SK-N-SH treated with all-trans-retinoic acid at 6 μM for 48 hours (cell line): ENCODE data around the gene SAMHD1.
"Not testable (repeated sequence)": the region's sequence is repeated elsewhere in the genome, so short reads cannot be mapped to it uniquely, and the experiment has no call there.

Experiments used
- ATAC-seq: fragments of 200-7000 bp; cut with Tn5 transposase; 3 replicates; pipeline ENCODE4 v1.9.1; 2020; ENCODE audit warnings: mild to moderate bottlenecking, moderate library complexity
- ARNTL ChIP-seq: fragments of 450-650 bp; formaldehyde crosslinking; IDR thresholded peaks from 2 replicates; pipeline ENCODE4 v1.5.0; 2020; ENCODE audit warnings: low read depth, mild to moderate bottlenecking, moderate library complexity, borderline replicate concordance
- BACH2 ChIP-seq: fragments of 250-450 bp; sonication (Bioruptor Pico); IDR thresholded peaks from 2 replicates; pipeline ENCODE4 v1.9.0; 2021; ENCODE audit warnings: mild to moderate bottlenecking, borderline replicate concordance
- CSDC2 ChIP-seq: fragments of 250-450 bp; sonication (Bioruptor Pico); IDR thresholded peaks from 2 replicates; pipeline ENCODE4 v1.5.0; 2020; ENCODE audit warnings: mild to moderate bottlenecking, moderate library complexity
- ESRRG ChIP-seq: fragments of 250-450 bp; sonication (Bioruptor Pico); IDR thresholded peaks from 2 replicates; pipeline ENCODE4 v1.6.1; 2021; ENCODE audit warnings: mild to moderate bottlenecking
- GLIS3 ChIP-seq: fragments of 250-450 bp; sonication (Bioruptor Pico); IDR thresholded peaks from 2 replicates; pipeline ENCODE4 v1.5.0; 2020; ENCODE audit warnings: mild to moderate bottlenecking, moderate library complexity
- ISL1 ChIP-seq: fragments of 250-450 bp; sonication (Bioruptor Pico); IDR thresholded peaks from 2 replicates; pipeline ENCODE4 v2.1.2; 2022; ENCODE audit warnings: mild to moderate bottlenecking, moderate library complexity
- OSR1 ChIP-seq: fragments of 250-450 bp; sonication (Bioruptor Pico); IDR thresholded peaks from 2 replicates; pipeline ENCODE4 v1.8.0; 2022; ENCODE audit warnings: moderate library complexity, mild to moderate bottlenecking, inconsistent platforms
- PPARA ChIP-seq: fragments of 250-450 bp; sonication (Bioruptor Pico); IDR thresholded peaks from 2 replicates; pipeline ENCODE4 v1.5.0; 2020; ENCODE audit warnings: mild to moderate bottlenecking, borderline replicate concordance
- RARB ChIP-seq: fragments of 250-450 bp; sonication (Bioruptor Pico); IDR thresholded peaks from 2 replicates; pipeline ENCODE4 v1.8.0; 2021; ENCODE audit warnings: mild to moderate bottlenecking, moderate library complexity
- TCF4 ChIP-seq: fragments of 250-450 bp; sonication (Bioruptor Pico); IDR thresholded peaks from 2 replicates; pipeline ENCODE4 v1.8.0; 2021; ENCODE audit warnings: mild to moderate bottlenecking, moderate library complexity, borderline replicate concordance
- TOX ChIP-seq: fragments of 250-450 bp; sonication (Bioruptor Pico); IDR thresholded peaks from 2 replicates; pipeline ENCODE4 v1.8.0; 2021; ENCODE audit warnings: mild to moderate bottlenecking, moderate library complexity, borderline replicate concordance
- TSHZ2 ChIP-seq: fragments of 250-450 bp; sonication (Bioruptor Pico); IDR thresholded peaks from 2 replicates; pipeline ENCODE4 v1.5.0; 2020; ENCODE audit warnings: mild to moderate bottlenecking, moderate library complexity
- ZC3H10 ChIP-seq: fragments of 250-450 bp; sonication (Bioruptor Pico); IDR thresholded peaks from 2 replicates; pipeline ENCODE4 v1.5.1; 2021; ENCODE audit warnings: mild to moderate bottlenecking, moderate library complexity
- ZFP3 ChIP-seq: fragments of 250-450 bp; sonication (Bioruptor Pico); IDR thresholded peaks from 2 replicates; pipeline ENCODE4 v1.5.0; 2020; ENCODE audit warnings: mild to moderate bottlenecking, moderate library complexity
- ZFP30 ChIP-seq: fragments of 450-650 bp; formaldehyde crosslinking; IDR thresholded peaks from 2 replicates; pipeline ENCODE4 v1.5.0; 2022; ENCODE audit warnings: mild to moderate bottlenecking, moderate library complexity
- ZNF565 ChIP-seq: fragments of 450-650 bp; formaldehyde crosslinking; conservative IDR thresholded peaks from 2 replicates; pipeline ENCODE4 v1.5.0; 2020; ENCODE audit warnings: low read depth, mild to moderate bottlenecking, moderate library complexity
- ZNF70 ChIP-seq: fragments of 450-650 bp; formaldehyde crosslinking; IDR thresholded peaks from 2 replicates; pipeline ENCODE4 v1.5.0; 2020; ENCODE audit warnings: mild to moderate bottlenecking, moderate library complexity
- ZNF8 ChIP-seq: fragments of 450-650 bp; formaldehyde crosslinking; IDR thresholded peaks from 2 replicates; pipeline ENCODE4 v1.5.0; 2020; ENCODE audit warnings: mild to moderate bottlenecking, moderate library complexity
- TF ChIP-seq, protein P1 (sequence below): fragments of 250-450 bp; sonication (Bioruptor Pico); IDR thresholded peaks from 2 replicates; pipeline ENCODE4 v1.8.0; 2021; ENCODE audit warnings: low read depth, mild to moderate bottlenecking, moderate library complexity, borderline replicate concordance
- TF ChIP-seq, protein P2 (sequence below): fragments of 250-450 bp; sonication (Bioruptor Pico); IDR thresholded peaks from 2 replicates; pipeline ENCODE4 v1.5.1; 2020; ENCODE audit warnings: low read depth, mild to moderate bottlenecking, moderate library complexity

Gene SAMHD1

DNA sequence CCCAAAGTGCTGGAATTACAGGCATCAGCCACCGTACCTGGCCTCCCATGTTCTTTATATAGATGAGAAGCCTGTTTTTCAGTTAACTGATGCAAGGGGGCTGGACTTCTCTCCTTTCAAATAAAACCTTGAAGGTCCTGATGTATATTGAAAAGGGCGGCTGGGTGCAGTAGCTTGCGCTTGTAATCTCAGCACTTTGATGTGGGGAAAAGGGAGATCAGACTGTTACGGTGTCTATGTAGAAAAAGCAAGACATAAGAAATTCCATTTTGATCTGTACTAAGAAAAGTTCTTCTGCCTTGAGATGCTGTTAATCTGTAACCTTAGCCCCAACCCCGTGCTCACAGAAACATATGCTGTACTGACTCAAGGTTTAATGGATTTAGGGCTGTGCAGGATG lies 16.1 kb upstream of the SAMHD1 start:
- TF ChIP-seq BACH2 (no peak), ZNF8 (CRISPR knock-in tag) (no peak), ZNF565 (CRISPR knock-in tag) (no peak), CSDC2 (CRISPR knock-in tag) (no peak), ZC3H10 (no peak), ZNF70 (no peak), TSHZ2 (CRISPR knock-in tag) (no peak), TOX (CRISPR knock-in tag) (no peak), ZFP30 (CRISPR knock-in tag) (no peak), ISL1 (CRISPR knock-in tag) (no peak), PPARA (CRISPR knock-in tag) (no peak), GLIS3 (no peak), OSR1 (CRISPR knock-in tag) (no peak), ESRRG (CRISPR knock-in tag) (no peak), ARNTL (CRISPR knock-in tag) (no peak)
- TF ChIP-seq, protein P1, sequence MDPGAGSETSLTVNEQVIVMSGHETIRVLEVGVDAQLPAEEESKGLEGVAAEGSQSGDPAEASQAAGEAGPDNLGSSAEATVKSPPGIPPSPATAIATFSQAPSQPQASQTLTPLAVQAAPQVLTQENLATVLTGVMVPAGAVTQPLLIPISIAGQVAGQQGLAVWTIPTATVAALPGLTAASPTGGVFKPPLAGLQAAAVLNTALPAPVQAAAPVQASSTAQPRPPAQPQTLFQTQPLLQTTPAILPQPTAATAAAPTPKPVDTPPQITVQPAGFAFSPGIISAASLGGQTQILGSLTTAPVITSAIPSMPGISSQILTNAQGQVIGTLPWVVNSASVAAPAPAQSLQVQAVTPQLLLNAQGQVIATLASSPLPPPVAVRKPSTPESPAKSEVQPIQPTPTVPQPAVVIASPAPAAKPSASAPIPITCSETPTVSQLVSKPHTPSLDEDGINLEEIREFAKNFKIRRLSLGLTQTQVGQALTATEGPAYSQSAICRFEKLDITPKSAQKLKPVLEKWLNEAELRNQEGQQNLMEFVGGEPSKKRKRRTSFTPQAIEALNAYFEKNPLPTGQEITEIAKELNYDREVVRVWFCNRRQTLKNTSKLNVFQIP (CRISPR knock-in tag): no peak
- TF ChIP-seq, protein P2, sequence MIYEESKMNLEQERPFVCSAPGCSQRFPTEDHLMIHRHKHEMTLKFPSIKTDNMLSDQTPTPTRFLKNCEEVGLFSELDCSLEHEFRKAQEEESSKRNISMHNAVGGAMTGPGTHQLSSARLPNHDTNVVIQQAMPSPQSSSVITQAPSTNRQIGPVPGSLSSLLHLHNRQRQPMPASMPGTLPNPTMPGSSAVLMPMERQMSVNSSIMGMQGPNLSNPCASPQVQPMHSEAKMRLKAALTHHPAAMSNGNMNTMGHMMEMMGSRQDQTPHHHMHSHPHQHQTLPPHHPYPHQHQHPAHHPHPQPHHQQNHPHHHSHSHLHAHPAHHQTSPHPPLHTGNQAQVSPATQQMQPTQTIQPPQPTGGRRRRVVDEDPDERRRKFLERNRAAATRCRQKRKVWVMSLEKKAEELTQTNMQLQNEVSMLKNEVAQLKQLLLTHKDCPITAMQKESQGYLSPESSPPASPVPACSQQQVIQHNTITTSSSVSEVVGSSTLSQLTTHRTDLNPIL (CRISPR knock-in tag): no peak
- no peak for ATAC-seq

- peak; percentile 40; the same call in 1 of the 3 replicates for ATAC-seq
Measured at GRCh38 chr20:36966965-36967364, 15.5 kb upstream of the SAMHD1 start.

DNA sequence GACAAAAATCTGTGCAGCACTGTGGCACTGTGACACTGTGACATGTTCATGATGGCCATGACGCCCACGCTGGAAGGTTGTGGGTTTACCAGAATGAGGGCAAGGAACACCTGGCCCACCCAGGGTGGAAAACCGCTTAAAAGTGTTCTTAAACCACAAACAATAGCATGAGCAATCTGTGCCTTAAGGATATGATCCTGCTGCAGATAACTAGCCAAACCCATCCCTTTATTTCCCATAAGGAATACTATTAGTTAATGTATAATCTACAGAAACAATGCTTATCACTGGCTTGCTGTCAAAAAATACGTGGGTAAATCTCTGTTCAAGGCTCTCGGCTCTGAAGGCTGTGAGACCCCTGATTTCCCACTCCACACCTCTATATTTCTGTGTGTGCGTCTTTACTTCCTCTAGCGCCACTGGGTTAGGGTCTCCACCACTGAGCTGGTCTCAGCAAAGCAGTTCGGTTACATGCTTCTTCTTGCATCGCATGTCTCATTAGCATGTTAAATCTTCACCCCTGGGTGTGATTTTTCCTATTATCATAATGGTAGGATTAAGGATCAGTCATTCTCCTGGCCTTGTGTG lies 10.9 kb upstream of the SAMHD1 start:
- ATAC-seq: not testable (repeated sequence)

DNA sequence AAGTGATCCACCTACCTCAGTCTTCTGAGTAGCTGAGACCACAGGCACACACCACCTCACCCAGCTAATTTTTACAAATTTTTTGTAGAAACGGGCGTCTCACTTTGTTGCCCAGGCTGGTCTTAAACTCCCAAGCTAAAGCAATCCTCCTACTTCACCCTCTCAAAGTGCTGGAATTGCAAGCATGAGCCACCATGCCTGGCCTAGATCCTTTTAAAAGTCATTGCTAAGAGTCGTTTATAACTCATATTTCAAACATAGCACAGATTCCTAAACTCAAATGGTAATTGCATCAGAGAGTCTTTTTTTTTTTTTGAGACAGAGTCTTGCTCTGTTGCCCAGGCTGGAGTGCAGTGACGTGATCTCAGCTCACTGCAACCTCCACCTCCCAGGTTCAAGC lies 7.7 kb upstream of the SAMHD1 start:
- no peak for ATAC-seq
- TF ChIP-seq PPARA (CRISPR knock-in tag): no peak
- TF ChIP-seq ZFP3 (CRISPR knock-in tag): no peak

DNA sequence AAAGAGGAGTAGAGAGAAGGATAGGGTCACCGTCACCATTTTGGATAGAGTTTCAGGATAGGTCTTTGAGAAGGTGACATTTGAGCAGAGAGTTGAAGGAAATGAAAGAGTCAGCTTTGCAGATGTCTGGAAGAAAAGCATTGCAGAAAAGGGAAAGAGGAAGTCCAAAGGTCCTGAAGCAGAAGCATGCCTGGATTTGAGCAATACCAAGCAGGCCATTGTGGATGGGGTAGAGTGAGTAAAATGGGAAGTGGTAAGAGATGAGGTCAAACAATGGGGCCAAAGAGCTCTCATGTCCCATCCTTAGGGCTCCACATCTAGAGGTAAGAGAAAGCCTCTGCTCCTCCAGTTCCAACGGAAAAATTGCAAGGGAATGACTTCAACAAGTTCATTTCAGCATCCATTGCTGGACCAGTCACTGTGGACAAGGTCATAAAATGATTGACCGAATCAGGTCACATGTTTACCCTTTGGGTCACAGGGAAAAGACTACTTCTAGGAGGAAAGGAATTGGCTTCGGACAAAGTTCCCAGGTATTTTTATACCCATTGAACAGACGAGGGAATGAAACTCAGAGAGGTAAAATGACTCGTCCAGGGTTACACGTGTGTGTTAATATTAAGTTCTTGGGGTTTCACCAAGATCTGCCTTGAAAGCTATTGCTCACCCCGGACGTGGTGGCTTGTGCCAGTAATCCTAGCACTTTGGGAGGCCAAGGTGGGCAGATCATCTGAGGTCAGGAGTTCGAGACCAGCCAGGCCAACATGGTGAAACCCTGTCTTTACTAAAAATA lies 6.6 kb upstream of the SAMHD1 start:
- TF ChIP-seq TCF4 (CRISPR knock-in tag) (no peak), RARB (CRISPR knock-in tag) (no peak), ARNTL (CRISPR knock-in tag) (no peak)
- TF ChIP-seq, protein P1 (CRISPR knock-in tag): no peak
- no peak for ATAC-seq
